ENCODE results near the gene DLG2.
"Not testable (repeated sequence)": the region's sequence is repeated elsewhere in the genome, so short reads cannot be mapped to it uniquely, and the experiment has no call there.

DLG2 gene

DNA sequence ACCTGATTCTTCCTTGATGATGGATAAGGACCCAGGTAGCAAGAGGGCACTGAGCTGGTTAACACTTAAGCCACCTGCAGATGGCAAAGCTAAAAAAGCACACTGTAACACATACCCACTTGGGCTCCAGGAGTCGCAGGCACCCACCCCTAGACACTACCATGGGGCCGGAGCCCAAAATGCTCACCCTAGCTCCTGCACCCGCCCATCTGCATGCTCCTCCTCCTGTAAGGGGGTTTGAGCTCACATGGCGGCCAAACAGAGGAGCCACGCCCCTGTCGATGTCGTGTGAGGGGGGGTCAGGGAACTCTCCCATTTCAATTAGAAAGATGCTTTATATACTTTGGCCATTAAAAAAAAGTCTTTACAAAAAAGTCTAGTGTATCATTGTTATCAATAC, 370.7 kb downstream of the DLG2 start:
- in situ Hi-C loops (cut with HindIII; ENCODE audit: low sequenced_read_pairs): no loop called here

DNA sequence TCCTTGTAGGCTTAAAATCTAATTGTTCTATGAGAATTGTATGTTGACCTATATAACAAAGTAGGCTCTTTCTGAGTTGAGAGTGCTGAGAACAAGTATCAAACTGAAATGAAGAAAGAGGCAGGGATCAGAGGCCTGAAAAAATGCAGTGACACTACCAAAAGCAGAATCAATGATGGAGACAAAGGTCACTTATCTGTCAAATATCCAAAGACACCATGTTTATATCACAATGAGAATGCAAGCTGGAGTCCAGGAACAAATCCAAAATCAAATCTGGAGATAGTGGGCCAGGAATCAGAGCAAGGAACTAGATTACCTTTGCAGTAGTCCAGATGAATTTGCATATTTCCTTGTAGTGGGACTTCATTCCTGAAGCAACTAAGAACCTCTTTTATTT, 377.7 kb downstream of the DLG2 start:
- in situ Hi-C loops (cut with HindIII; ENCODE audit: low sequenced_read_pairs): no loop called here

DNA sequence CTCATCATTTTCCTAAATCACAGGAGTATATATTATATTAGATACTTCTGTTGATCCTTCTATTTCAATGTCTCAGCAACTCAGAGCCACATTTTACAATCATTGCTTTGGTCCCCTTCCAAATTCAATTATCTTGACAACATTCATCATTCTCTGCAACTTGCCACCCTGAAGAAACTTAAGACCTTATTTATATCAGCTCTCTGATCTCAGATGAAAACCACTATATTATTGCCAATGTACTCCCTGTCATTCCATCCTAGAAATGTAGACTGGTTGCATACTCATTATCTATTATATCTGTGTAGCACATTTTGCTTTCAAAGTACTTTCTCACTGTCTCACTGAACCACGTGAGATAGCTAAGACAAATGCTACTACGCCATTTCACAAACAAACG, 379.3 kb downstream of the DLG2 start:
- in situ Hi-C loops (cut with HindIII; ENCODE audit: low sequenced_read_pairs): no loop called here

DNA sequence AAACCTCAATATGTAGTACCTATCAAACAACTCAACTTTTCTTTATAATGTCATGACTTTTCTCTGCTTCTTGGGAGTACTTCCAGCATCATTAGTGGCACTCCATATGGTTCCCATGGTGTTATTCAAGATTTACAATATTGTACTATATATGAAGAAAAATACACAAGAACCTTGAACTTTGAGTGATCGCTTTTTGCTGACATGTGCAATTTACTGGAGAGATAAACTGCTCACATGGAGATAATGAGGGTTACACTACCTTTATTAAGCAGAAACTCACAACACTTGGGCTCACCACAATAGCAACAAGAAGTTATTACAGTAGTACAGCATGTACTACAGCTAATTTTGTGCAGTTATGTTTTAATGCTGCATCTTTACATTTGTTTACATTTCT, 388.2 kb downstream of the DLG2 start:
- in situ Hi-C loops (cut with HindIII; ENCODE audit: low sequenced_read_pairs): no loop called here

DNA sequence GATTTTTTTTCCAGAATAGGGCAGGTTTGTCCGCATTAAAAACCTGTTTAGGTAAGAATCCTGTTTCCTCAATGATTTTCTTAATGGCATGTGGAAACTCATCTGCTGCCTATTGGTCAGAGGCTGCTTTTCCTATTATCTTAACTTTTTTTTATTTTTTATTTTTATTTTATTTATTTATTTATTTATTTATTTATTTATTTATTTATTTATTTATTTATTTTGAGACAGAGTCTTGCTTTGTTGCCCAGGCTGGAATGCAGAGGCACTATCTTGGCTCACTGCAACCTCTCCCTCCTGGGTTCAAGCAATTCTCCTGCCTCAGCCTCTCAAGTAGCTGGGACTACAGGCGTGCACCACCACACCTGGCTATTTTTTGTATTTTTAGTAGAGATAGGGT, 389.1 kb downstream of the DLG2 start:
- in situ Hi-C loops (cut with HindIII; ENCODE audit: low sequenced_read_pairs): not testable (repeated sequence)

DNA sequence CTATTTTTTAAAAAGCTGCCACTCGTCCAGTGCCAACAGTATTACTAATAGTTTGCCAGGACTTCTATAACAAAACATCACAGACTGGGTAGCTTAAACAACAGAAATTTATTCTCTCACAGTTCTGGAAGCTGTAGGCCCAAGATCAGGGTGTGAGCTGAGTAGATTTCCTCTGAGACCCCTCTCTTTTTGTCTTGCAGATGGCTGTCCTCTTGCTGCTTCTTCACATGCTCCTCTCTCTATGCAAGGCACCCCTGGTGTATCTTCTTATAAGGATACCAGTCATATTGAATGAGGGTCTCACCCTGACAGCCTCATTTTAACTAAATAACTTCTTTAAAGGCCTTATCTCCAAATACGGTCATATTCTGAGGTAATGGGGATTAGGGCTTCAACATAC, 390.9 kb downstream of the DLG2 start:
- in situ Hi-C loops (cut with HindIII; ENCODE audit: low sequenced_read_pairs): no loop called here

DNA sequence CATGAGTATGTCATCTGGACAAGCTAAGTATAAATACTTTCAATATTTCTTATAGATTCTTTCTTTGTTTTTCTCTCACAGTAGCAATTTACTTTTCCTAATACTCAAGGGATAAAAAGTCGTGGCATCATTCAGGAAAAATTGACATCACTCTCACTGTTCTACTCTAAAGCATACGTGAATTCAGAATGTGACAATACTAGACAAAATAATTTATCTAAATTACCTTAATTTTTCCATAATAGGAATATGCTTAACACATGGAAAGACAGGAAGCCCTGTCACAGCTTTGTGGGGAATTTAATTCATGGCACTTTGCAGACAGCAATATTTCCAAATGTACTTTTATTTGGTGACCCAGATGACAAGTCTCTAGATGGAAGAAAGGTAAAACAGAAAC, 394.6 kb downstream of the DLG2 start:
- in situ Hi-C loops (cut with HindIII; ENCODE audit: low sequenced_read_pairs): no loop called here

DNA sequence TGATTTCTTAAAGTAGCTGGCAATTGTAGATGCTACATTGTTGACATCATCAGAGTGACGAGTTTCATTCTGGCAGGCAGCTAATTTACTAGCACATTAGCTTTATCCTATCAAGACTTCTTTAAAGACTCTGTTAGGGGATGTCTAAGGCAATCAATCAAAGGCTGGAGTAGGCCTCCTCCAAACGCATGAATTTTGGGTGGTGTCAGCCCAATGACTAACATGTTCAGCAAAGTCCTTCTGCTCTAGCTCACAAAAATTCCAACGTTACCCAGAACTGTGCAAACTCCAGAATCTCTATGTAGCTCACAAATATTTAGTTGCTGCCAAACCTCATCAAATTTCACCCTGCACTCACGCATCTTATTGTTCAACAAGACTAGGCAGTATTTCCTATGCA, 395.6 kb downstream of the DLG2 start:
- in situ Hi-C loops (cut with HindIII; ENCODE audit: low sequenced_read_pairs): no loop called here

DNA sequence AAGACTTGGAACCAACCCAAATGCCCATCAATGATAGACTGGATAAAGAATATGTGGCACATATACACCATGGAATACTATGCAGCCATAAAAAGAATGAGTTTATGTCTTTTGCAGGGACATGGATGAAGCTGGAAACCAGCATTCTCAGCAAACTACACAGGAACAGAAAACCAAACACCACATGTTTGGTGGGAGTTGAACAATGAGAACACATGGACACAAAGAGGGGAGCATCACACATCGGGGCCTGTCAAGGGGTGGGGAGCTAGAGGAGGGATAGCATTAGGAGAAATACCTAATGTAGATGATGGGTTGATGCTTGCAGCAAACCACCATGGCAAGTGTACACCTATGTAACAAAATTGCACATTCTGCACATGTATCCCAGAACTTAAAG, 397.4 kb downstream of the DLG2 start:
- in situ Hi-C loops (cut with HindIII; ENCODE audit: low sequenced_read_pairs): not testable (repeated sequence)

DNA sequence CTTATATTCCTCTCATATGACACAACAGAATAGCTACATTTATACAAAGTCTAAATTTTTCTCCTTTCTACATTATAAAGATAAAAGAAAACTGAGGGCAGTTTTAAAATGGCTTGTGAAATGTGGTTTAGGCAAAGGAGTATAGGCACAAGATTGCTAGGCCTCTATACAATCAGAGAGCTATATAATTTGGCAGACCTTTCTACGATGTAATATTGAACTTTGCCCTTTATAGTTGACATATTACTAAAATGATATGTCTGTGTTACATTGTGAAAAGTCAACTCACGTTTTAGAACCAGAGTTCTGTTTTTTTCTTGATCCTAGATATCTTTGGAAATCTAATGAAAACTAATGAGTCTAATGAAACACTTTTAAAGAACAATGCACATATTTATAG, 430.2 kb downstream of the DLG2 start:
- in situ Hi-C loops (cut with HindIII; ENCODE audit: low sequenced_read_pairs): no loop called here

DNA sequence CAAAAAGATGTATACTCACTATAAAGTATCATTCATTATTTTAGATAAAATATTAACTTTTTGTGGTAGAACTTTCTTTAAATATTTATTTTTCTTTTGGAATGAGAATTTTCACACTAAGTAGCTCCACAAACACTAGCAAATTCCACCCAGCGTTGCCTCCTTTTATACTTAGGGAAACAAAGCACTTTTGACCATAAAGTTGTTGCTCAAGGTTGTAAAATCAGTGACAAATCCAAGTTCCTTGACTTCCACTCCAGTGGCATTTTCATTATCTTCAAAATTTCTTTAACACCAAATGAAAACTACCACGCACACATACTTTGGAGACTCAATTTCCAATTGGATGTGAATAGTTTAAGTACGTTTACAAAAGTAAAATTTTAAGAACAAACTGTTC, 431.2 kb downstream of the DLG2 start:
- in situ Hi-C loops (cut with HindIII; ENCODE audit: low sequenced_read_pairs): no loop called here

DNA sequence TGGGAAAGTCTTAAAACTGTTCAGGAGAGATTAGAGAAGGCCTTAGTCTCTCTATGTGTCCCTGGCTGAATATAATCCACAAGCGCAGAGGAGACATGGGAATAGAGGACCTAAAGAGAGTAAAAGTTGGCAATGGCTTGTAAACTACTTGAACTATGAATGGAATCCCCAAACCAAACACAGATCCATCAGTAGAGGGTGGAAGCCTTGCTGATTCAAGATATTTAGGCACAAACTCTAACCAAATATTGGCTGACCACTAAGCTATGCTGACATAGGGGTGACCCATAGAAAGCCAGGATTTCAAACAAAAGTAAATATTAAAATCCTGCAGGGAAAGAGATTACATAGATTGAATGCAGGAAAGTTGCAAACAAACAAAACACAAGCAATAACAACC, 439.2 kb downstream of the DLG2 start:
- in situ Hi-C loops (cut with HindIII; ENCODE audit: low sequenced_read_pairs): no loop called here

DNA sequence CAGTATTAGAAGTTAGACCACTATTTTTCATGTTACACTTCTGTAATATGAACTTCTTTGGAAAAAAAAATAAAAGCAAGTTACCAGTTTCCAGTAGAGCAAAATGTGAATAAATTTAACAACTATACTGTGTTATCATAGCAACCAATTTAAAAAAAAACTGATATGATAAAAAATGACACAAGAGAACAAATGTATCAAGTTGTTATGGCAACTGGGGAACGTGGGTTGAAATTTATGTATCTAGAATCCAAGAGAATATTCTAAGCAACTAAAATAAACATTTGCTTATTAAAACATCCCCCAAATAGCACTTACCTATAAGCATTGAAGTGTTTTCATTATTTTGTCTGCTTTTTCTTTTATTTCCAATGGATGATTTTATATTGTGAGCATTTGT, 442.4 kb downstream of the DLG2 start:
- in situ Hi-C loops (cut with HindIII; ENCODE audit: low sequenced_read_pairs): no loop called here

DNA sequence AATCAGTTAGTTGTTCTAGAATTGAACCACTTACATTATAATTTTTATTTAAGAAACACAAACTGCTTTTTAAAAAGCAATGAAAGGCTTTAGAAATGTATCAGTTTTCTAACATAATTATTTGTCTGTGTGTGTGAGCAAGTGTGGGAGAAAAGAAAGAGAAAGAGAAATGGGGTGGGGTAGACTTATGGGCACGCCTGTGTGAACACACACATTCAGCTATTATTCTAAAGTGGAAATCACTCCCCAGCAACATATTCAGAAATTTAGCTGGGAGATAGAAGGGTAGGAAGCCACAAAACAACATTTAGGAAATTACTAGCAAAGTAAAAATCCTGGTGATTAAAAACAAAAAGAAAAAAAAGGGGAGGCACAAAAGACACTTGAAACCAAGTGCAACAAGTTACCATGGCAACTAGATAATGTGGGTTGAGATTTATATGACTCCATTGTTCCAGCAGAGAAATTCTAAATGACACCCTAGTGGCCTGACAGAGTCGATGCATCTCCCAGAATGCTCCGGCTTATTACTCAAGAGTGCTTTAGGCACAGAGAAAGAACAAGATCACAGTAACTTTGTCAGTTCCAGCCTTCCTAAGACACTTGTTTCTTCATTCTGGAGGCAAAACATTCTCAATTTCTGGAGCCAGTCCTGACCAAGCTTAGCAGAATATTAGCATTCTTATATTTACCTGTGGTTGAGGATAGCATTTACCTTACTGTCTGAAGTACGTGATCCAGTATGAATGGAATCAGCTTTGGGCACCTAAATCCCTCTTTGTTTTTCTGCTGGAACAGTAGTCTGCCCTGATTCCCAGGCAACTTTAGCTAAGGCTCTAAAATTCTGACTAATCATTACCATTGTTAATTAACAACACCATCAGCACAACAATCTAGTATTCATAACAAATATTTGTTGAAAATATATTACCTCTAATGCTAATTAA, 444.4 kb downstream of the DLG2 start:
- in situ Hi-C loops (cut with HindIII; ENCODE audit: low sequenced_read_pairs): no loop called here

DNA sequence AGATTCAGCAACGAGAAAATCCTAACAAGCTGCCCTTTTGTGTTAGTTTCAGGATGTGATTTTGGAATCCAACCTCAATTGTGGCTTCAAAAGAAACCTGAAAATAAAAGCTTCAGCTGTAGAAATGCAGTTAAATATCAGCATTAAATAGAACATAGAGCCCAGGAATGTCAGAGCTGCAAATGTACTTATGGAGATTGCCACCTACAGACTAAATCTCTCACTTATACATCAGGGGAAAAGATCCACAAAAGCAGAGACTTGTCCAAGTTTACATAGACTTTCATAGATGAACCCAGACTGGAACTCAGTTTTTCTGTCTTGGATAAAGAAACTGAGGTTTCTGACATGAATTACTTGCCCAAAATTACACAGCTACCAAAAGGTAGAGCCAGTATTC, 446.6 kb downstream of the DLG2 start:
- in situ Hi-C loops (cut with HindIII; ENCODE audit: low sequenced_read_pairs): no loop called here

DNA sequence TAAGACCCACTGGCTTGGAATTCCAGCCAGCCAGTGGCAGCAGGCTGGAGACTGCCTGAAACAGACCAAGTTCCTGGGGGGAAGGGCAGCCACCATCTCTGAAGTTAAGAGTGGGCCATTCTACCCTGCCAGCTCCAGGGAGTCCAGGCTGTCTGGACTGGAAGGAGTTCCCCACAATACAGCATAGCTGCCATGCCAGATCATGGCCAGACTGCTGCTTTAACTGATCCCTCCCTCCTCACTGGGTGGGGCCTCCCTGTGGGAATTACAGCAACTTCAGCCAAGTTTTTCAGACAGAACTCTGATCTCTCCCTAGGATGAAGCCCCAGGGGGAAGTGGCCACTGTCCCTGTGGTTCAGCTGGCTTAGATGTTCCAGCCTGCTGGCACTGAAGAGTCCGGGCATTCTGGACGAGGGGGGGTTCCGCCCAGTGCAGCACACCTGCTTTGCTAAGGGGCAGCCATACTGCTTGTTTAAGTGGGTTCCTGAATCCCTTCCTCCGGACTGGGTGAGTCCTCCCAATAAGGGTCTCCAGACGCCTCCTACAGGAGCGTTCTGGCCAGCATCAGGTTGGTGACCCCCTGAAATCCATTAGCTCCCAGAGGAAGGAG, 455.4 kb downstream of the DLG2 start:
- in situ Hi-C loops (cut with HindIII; ENCODE audit: low sequenced_read_pairs): no loop called here

DNA sequence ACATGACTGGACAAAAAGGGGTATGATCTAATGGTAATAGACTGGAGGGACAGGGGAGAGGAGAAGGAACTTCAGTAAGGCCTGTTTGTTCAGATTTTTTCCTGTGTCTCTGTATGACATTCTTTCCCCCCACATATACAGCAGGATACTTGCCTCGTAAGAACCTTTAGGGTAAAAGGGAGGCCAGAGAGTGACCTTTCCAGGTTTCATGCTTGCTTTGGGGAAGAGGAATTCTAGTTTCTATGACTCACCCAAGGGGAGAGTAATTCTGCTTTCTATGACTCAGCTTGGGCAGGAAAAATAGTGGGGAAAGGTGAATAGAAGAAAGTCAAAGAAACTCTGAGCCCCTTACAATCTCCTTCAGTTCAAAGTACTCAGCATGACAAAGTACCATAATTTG, 457.0 kb downstream of the DLG2 start:
- in situ Hi-C loops (cut with HindIII; ENCODE audit: low sequenced_read_pairs): no loop called here

DNA sequence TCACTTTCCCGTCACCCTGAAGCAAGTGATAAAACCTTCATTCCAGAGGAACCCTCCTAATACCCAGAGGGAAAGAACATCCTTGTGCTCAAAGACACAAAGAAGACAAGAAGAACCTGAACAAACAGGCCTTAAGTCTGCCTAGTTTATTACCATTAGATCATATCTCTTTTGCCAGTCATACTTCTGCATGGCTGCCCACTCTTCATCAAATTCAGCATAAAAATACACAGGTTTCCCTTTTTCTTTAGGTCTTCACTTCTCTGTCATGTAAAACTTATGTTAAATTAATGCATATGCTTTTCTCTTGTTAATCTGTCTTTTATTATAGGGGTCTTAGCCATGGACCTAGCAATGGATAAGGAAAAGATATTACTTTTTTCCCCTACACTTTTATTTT, 459.7 kb downstream of the DLG2 start:
- in situ Hi-C loops (cut with HindIII; ENCODE audit: low sequenced_read_pairs): no loop called here

DNA sequence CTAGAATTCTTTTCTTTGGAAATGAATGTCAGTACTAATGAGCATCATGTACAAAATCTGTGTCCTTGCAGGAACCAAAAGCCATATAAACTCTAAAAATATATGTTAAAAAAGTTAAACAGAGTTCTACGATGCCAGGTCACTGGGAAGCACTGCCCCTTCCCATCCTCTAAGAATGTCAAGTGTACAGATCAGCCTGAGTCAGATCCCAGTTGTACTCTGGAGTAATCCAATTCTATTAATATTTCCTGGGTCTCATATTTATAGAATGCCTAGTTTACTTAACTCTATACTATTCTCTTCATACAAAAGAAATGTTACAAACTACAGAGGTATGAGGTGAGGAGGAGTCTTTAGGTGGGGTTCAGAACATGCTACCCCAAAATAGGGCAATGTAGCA, 460.1 kb downstream of the DLG2 start:
- in situ Hi-C loops (cut with HindIII; ENCODE audit: low sequenced_read_pairs): no loop called here

DNA sequence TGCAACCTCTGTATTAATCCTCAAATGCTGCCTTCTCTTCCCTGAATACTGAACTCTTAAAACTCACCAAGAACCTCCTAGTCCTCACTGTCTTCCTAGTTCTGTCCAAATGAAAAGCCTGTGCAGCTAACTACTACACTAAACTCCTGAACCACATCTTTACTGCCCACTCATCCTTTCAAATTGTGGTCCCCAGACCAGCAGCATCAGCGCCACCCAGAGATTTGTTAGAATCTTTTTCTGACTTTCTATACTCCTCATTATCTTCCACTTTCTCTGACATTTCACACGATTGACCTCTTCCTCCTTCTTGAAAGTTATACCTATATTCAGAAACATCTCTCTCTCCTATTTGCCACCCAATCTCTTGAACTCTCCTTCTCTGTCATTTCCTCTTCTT, 461.3 kb downstream of the DLG2 start:
- in situ Hi-C loops (cut with HindIII; ENCODE audit: low sequenced_read_pairs): no loop called here

DNA sequence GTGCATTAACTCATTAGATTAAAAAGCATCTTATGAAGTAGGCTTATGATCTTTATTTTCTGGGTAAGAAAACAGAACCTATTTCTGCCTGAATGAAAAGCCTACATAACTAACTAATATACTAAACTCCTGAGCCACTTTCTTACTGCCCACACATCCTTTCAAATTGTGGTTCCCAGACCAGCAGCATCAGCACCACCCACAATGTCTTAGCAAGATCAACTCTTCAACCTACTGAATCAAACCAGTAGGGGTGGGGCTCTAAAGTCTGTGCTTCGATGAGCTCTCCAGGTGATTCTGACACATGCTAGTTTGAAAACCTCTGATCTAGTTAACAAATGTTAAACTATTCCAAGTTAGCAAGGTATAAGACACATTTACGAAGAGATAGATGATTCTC, 462.4 kb downstream of the DLG2 start:
- in situ Hi-C loops (cut with HindIII; ENCODE audit: low sequenced_read_pairs): no loop called here

DNA sequence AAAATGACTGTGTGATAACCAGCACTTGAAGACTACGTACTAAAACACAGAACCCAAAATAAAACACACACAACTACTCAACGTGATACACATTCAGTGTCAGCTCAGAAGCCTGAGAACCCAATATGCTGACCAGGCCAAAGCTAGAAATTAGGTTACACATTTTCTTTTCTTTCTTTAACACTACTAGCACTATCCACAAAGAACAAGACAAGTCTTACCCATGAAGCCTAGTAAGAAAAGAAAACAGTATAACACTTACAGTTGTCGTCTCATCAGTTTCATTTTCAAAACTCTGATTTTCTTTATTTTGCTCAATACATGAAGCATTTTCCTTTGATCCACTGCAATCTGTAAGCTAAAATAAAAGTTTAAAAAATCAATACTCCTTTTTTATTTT, 472.9 kb downstream of the DLG2 start:
- in situ Hi-C loops (cut with HindIII; ENCODE audit: low sequenced_read_pairs): no loop called here

DNA sequence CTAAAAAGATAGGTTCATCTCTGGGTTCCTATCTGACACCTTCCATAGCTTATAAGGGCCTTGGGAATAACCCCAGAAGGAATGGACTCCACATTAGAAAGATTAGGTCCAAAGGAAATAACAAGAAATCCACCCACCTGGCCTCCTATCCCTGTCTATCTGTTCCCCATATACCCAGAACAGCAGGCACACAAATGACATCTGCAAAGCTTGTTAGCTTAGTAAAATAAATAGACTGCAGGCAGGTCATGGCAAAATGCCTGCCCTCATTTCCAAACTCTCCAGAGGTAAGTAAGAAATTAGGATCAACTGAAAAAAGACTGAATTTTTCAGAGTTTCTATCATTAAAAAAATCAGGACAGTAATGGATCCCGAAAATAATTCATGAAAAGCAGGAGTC, 489.5 kb downstream of the DLG2 start:
- in situ Hi-C loops (cut with HindIII; ENCODE audit: low sequenced_read_pairs): no loop called here

Data from DLD1 (cell line).